ENCODE data around the gene PDSS1.

The PDSS1 gene, protein sequence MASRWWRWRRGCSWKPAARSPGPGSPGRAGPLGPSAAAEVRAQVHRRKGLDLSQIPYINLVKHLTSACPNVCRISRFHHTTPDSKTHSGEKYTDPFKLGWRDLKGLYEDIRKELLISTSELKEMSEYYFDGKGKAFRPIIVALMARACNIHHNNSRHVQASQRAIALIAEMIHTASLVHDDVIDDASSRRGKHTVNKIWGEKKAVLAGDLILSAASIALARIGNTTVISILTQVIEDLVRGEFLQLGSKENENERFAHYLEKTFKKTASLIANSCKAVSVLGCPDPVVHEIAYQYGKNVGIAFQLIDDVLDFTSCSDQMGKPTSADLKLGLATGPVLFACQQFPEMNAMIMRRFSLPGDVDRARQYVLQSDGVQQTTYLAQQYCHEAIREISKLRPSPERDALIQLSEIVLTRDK

GRCh38 chr10:26697163-26697921 lies at the start of gene PDSS1:
Gene PDSS1 (plus strand): TSS chr10:26697701. CDS start chr10:26697712, 11 bp downstream.
- TF ChIP-seq EP300 (IDR thresholded peaks at IDR 0.05; ENCODE audit: borderline replicate concordance) (no peak), TCF12 (IDR thresholded peaks at IDR 0.05; ENCODE audit: low read depth) (peak; percentile 15; the same call in 1 of the 2 replicates), TAF1 (IDR thresholded peaks at IDR 0.05; ENCODE audit: low read depth) (peak; percentile 71)
- TF ChIP-seq, protein P1, sequence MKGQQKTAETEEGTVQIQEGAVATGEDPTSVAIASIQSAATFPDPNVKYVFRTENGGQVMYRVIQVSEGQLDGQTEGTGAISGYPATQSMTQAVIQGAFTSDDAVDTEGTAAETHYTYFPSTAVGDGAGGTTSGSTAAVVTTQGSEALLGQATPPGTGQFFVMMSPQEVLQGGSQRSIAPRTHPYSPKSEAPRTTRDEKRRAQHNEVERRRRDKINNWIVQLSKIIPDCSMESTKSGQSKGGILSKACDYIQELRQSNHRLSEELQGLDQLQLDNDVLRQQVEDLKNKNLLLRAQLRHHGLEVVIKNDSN (IDR thresholded peaks at IDR 0.05), result peak; percentile 62; the same call in 1 of the 2 replicates

DNA sequence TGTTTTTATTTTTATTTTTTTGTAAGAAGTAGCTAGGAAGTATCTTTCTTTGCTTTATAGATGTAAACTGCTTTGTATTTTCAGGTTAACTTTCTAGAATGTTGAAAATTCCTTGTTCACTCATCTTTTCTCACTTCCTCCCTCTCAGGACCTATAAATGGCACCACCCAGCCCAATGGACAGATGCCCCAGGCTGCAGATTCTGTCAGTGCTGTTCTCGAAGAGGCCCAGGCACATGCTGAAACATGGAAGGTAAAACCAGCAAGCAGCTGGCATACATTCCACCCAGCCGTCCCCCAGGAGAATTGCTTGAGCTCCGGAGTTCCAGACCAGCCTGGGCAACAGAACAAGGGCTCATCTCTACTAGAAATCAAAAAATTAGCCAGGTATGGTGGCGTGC lies 47.1 kb upstream of the PDSS1 start:
- TF ChIP-seq ZBTB7A (IDR thresholded peaks at IDR 0.05; ENCODE audit: low read depth) (no peak), TEAD4 (IDR thresholded peaks at IDR 0.05) (no peak), EGR1 (IDR thresholded peaks at IDR 0.05) (no peak), CREB1 (IDR thresholded peaks at IDR 0.05; ENCODE audit: low read depth) (no peak), TAF1 (IDR thresholded peaks at IDR 0.05; ENCODE audit: low read depth) (no peak), EP300 (IDR thresholded peaks at IDR 0.05; ENCODE audit: borderline replicate concordance) (no peak), REST (IDR thresholded peaks at IDR 0.05; ENCODE audit: low read depth) (no peak), NFIC (IDR thresholded peaks at IDR 0.05) (no peak), CEBPB (IDR thresholded peaks at IDR 0.05) (no peak)
- TF ChIP-seq, protein P2, sequence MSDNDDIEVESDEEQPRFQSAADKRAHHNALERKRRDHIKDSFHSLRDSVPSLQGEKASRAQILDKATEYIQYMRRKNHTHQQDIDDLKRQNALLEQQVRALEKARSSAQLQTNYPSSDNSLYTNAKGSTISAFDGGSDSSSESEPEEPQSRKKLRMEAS (IDR thresholded peaks at IDR 0.05), result no peak

- TF ChIP-seq REST (IDR thresholded peaks at IDR 0.05; ENCODE audit: low read depth) (no peak), EGR1 (IDR thresholded peaks at IDR 0.05) (no peak), FOXM1 (IDR thresholded peaks at IDR 0.05; ENCODE audit: borderline replicate concordance, low read depth) (no peak), CREB1 (IDR thresholded peaks at IDR 0.05; ENCODE audit: low read depth) (no peak)
- TF ChIP-seq, protein P2 (IDR thresholded peaks at IDR 0.05), result no peak
Observed at GRCh38 chr10:26653004-26653403, 44.5 kb upstream of the PDSS1 start.

GRCh38 chr10:26655746-26656145 lies 41.8 kb upstream of the PDSS1 start:
- TF ChIP-seq ZBTB7A (IDR thresholded peaks at IDR 0.05; ENCODE audit: low read depth) (no peak), REST (IDR thresholded peaks at IDR 0.05; ENCODE audit: low read depth) (no peak), FOXM1 (IDR thresholded peaks at IDR 0.05; ENCODE audit: borderline replicate concordance, low read depth) (no peak), YY1 (IDR thresholded peaks at IDR 0.05; ENCODE audit: low read depth) (no peak), EP300 (IDR thresholded peaks at IDR 0.05; ENCODE audit: borderline replicate concordance) (no peak), EGR1 (IDR thresholded peaks at IDR 0.05) (no peak), CEBPB (IDR thresholded peaks at IDR 0.05) (no peak), NFIC (IDR thresholded peaks at IDR 0.05) (no peak), RAD21 (IDR thresholded peaks at IDR 0.05; ENCODE audit: low read depth) (no peak), TEAD4 (IDR thresholded peaks at IDR 0.05) (no peak), TAF1 (IDR thresholded peaks at IDR 0.05; ENCODE audit: low read depth) (no peak), CREB1 (IDR thresholded peaks at IDR 0.05; ENCODE audit: low read depth) (no peak), TCF12 (IDR thresholded peaks at IDR 0.05; ENCODE audit: low read depth) (no peak)
- TF ChIP-seq, protein P1 (IDR thresholded peaks at IDR 0.05), result no peak
- TF ChIP-seq, protein P2 (IDR thresholded peaks at IDR 0.05), result no peak

All from Ishikawa (cell line).